GM19328 (cell line): ENCODE results near the gene AKT3.

Experiments
- ATAC-seq: cut with Tn5 transposase; IDR thresholded peaks from one replicate; pipeline ENCODE4 v1.9.1; 2021; ENCODE audit warnings: mild to moderate bottlenecking, moderate library complexity; ENCODE audit not compliant: unreplicated experiment

Gene AKT3

DNA sequence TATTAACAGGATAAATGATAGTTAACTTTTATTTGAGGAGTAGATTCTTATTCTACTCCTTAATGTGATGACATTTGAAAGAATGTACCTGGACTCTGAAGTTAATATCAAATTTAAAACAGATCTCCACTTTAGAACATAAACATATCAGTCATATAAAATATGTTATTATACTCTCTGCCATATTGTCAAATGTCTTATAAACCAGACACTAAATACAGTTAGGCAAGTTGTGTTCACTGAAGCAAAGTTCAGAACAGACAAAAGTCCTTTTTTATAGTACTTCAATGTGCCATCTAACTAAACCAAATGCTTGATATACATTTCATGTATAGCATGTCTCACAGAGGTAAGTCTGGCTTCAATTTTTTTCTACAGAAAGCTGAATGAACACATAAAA lies 285.2 kb downstream of the AKT3 start:
- no peak for ATAC-seq

DNA sequence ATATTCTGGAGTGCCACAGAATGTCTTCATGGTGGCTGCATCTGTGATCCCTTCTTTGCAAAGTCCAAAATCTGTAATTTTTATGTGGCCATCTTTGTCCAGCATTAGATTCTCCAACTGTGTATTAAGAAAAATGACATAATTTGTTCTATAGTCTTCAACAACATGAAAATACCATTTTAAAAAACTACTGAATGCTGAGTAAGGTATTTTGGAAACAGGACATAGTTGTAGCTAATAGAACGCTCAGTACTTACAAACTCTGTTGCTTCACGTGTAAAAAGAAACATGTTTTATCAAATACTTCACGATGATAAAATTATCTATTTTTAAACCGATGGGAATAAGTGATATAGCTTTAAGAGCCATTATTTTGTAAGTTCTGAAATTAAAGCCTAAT lies 286.3 kb downstream of the AKT3 start:
- no peak for ATAC-seq

GRCh38 chr1:243562473-243562872 lies 287.6 kb downstream of the AKT3 start:
- no peak for ATAC-seq

GRCh38 chr1:243561588-243562319 lies 288.3 kb downstream of the AKT3 start:
- no peak for ATAC-seq

DNA sequence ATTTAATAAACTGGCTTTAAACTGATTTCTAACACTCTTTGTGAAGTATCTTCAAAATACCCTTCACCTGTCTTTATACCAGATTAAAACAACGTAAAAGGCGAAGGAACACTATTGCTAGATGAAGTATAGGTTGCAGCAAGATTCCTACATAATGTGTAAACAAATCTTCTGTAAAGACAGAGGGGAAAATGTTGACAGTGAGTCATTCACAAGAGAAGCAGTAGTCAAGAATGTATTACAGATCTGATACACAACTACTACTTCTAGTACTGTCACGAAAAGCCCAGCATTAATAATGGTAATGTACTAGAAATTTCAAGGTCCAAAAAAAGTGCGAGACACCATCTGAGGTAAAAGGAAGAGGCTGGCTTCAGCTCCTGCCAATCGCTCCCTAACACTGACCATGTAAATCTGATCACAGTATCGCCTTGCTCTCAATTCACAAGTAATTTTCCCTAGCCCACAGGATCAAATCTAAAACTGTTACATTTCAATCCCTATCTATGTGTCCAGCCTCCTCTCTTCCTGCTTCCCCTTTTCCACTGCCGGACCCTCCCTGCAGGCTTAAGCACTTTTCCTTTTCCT lies 290.4 kb downstream of the AKT3 start:
- no peak for ATAC-seq

DNA sequence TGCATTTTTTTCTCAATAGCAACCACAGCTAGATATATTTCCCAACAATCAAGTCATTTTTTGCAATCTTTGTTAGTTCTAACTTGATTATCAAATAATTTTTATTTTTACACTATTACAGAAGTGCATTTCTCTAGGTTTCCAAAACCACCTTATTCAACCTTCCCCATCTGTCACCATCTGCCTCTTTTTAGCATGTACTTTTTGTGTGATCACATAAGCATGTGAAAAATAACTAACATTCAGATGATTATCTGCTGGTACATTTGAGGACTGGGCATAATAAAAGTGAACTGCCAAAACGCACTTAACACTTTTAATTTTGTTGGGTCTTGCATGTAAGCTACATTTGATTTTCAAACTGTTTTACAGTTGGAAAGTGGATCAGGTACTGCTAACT lies 291.5 kb downstream of the AKT3 start:
- no peak for ATAC-seq

- no peak for ATAC-seq
These were observed 292.2 kb downstream of the AKT3 start for GRCh38 chr1:243557866-243558265.

- ATAC-seq = no peak
These were observed 295.4 kb downstream of the AKT3 start for GRCh38 chr1:243554686-243555085.

DNA sequence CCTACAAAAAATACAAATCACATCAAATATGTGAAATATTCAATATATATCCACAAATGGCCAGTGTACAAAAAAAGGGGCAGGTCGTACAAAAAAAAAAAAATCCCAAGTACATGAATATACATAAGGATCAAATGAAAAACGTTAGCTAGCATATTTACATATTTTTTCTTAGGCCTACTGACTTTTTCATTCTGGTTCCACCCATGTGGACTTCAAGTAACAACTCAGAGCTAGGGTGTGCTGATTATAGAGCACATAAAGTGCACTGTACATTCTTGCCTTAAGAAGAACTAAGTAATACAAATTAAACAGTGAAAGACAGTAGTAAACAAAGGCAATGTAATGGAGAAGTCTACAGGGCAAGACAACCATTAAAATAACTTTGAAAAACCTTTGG lies 297.0 kb downstream of the AKT3 start:
- no peak for ATAC-seq

- no peak for ATAC-seq
These were observed 299.8 kb downstream of the AKT3 start for GRCh38 chr1:243550276-243550675.

- ATAC-seq = no peak
These were observed 300.3 kb downstream of the AKT3 start for GRCh38 chr1:243549791-243550190.

DNA sequence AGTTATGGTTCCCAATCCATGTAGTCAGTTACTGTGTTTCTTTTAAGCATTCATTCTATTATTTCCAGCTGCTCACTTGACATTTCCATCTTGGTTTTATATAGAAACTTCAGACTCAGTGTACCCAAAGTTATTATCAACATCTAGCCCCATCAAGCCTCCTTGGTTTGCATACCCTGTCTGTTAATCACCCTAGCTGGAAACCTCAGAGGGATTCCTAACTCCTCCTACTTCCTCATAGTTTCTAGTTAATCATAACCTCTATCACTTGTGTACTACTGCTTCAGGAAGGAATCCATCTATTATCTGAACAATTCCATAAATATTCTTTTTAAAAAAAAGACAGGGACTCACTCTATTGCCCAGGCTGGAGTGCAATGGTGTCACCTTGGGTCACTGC lies 300.9 kb downstream of the AKT3 start:
- ATAC-seq = no peak

- ATAC-seq = no peak
These were observed 301.5 kb downstream of the AKT3 start for GRCh38 chr1:243548516-243548915.

DNA sequence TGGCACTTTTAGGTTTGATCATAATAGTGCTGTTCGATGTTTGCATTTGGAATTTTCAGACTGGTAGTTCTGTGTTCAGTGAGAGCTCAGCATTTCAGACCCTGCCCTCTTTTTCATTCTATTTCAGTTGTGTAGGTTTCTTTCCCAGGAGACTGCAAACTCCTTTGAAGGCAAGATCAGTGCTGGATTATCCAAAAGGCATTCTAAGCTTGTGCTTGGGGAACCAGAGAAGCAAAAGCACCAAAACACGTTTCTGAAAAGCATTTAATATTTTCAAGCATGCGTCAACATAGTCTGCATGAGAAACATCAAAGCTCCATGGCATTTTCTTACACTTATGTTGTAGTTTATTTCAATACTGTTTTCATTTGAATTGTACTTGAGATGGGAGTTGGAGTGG lies 302.2 kb downstream of the AKT3 start:
- no peak for ATAC-seq

- ATAC-seq = no peak
These were observed 303.6 kb downstream of the AKT3 start for GRCh38 chr1:243546457-243546856.

DNA sequence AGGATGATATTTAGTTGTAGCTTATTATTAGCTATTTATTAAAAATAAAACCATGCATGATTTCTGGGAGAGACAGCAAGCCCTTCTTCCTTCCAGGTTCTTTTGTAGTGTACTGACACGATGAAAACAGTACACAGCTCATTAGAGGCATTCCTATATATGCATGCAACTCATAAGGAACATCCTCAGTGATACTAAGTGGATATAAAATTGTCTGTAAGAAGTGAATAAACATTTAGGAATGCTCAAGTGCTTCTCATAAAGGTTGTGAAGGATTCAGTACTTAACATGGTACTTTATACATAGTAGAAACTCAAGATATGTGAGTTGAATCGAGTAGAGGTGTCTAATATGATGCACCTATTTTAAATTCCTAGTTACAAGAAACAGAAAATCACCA lies 306.5 kb downstream of the AKT3 start:
- ATAC-seq = no peak

GRCh38 chr1:243542739-243543415 lies 307.2 kb downstream of the AKT3 start:
- ATAC-seq = no peak

DNA sequence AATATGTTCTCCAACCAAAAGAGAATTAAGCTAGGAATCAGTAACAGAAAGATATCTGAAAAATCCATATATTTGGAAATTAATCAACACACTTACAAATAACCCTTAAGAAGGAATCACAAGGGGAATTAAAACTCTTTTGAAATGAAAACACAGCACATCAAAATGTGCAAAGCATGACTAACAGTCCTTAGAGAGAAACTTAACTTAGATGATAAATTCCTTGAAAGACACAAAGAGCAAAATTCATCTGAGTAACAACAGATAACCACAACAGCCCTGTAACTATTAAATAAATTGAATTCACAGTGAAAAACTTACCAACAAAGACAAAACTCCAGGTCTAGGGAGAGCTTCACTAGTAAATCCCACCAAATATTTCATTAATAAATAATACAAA lies 310.4 kb downstream of the AKT3 start:
- no peak for ATAC-seq

DNA sequence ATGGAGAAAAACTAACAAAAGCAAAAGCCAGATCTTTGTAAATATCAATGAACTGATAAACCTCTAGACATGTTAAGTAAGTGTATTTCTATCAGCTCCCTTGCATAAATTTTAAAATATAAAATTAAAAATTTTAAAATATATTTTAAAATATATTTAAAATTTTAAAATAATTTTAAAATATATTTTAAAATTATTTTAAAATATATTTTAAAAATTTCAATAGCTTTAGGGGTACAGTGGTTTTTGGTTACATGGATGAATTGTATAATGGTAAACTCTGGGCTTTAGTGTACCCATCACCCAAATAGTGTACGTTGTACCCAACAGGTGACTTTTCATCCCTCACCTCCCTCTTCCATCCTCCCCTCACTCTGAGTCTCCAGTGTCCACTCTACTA lies 315.0 kb downstream of the AKT3 start:
- ATAC-seq = no peak

DNA sequence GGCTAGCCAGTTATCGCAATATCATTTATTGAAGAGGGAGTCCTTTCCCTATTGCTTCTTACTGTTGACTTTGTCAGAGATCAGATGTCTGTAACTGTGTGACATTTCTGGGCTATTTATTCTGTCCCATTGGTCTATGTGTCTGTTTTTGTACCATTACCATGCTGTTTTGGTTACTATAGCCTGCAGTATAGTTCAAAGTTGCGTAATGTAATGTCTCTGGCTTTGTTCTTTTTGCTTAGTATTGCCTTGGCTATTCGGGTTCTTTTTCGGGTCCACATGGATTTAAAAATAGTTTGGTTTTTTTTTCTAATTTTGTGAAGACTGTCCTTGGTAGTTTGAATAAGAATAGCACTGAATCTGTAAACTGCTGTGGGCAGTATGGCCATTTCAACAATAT lies 320.5 kb downstream of the AKT3 start:
- ATAC-seq = no peak

GRCh38 chr1:243528459-243529121 lies 321.5 kb downstream of the AKT3 start:
- no peak for ATAC-seq

- no peak for ATAC-seq
These were observed 323.9 kb downstream of the AKT3 start for GRCh38 chr1:243526180-243526579.
